Nephron (organoid): ENCODE results near the gene CKS1B.

Source experiments
- H3K27ac Mint-ChIP-seq, 3 experiments: 2 replicates each; pipeline ENCODE4 v1.8.0; 2020; ENCODE audit warnings: mixed read lengths in 3 of 3, mild to moderate bottlenecking in 2 of 3, moderate library complexity in 1 of 3
- H3K27me3 Mint-ChIP-seq: 2 replicates; pipeline ENCODE4 v1.8.0; 2021; ENCODE audit warnings: low read depth, mild to moderate bottlenecking, moderate library complexity, mixed read lengths
- H3K36me3 Mint-ChIP-seq: 2 replicates; pipeline ENCODE4 v1.8.0; 2020; ENCODE audit warnings: low read depth, mixed read lengths
- H3K4me1 Mint-ChIP-seq: 2 replicates; pipeline ENCODE4 v1.8.0; 2020; ENCODE audit warnings: mixed read lengths
- H3K4me3 Mint-ChIP-seq, 3 experiments: 2 replicates each; pipeline ENCODE4 v1.8.0; 2020; ENCODE audit warnings: mild to moderate bottlenecking in 3 of 3, mixed read lengths in 3 of 3, moderate library complexity in 2 of 3
- H3K9me3 Mint-ChIP-seq: 2 replicates; pipeline ENCODE4 v1.8.0; 2020; ENCODE audit warnings: mixed read lengths
- CTCF ChIP-seq, 3 experiments: fragments of 200-600 bp; sonication (generic); IDR thresholded peaks; one replicate each; pipeline ENCODE4 v1.5.0; 2021; ENCODE audit warnings: antibody characterized with exemption in 3 of 3; ENCODE audit not compliant: unreplicated experiment in 3 of 3

Gene CKS1B

GRCh38 chr1:155003766-155004351 lies 29.4 kb downstream of the CKS1B start:
- H3K9me3 Mint-ChIP-seq: no peaks in the 10 kb centered on the region
- peak overlapping the region; percentile 69 to 91 (median 79) for H3K27ac Mint-ChIP-seq
- no peaks in the 10 kb centered on the region for H3K27me3 Mint-ChIP-seq
- no peaks in the 10 kb centered on the region for H3K36me3 Mint-ChIP-seq
- no peak for TF ChIP-seq CTCF (IDR thresholded peaks at IDR 0.05; ENCODE audit: unreplicated experiment in 3 of 3)
- peak overlapping the region; percentile 92 to 96 (median 92) for H3K4me3 Mint-ChIP-seq
- peaks cover 24% of the 10 kb centered on the region for H3K4me1 Mint-ChIP-seq

- H3K4me1 Mint-ChIP-seq: peaks cover 20% of the 10 kb centered on the region
- TF ChIP-seq CTCF (IDR thresholded peaks at IDR 0.05; ENCODE audit: unreplicated experiment in 3 of 3): no peak
- peak overlapping the region; percentile 69 to 79 (median 79) for H3K27ac Mint-ChIP-seq
- H3K9me3 Mint-ChIP-seq: no peaks in the 10 kb centered on the region
- peak overlapping the region; percentile 82 to 92 (median 87) for H3K4me3 Mint-ChIP-seq
- H3K27me3 Mint-ChIP-seq: no peaks in the 10 kb centered on the region
- no peaks in the 10 kb centered on the region for H3K36me3 Mint-ChIP-seq
Measured at GRCh38 chr1:155004352-155005075, 30.0 kb downstream of the CKS1B start.

DNA sequence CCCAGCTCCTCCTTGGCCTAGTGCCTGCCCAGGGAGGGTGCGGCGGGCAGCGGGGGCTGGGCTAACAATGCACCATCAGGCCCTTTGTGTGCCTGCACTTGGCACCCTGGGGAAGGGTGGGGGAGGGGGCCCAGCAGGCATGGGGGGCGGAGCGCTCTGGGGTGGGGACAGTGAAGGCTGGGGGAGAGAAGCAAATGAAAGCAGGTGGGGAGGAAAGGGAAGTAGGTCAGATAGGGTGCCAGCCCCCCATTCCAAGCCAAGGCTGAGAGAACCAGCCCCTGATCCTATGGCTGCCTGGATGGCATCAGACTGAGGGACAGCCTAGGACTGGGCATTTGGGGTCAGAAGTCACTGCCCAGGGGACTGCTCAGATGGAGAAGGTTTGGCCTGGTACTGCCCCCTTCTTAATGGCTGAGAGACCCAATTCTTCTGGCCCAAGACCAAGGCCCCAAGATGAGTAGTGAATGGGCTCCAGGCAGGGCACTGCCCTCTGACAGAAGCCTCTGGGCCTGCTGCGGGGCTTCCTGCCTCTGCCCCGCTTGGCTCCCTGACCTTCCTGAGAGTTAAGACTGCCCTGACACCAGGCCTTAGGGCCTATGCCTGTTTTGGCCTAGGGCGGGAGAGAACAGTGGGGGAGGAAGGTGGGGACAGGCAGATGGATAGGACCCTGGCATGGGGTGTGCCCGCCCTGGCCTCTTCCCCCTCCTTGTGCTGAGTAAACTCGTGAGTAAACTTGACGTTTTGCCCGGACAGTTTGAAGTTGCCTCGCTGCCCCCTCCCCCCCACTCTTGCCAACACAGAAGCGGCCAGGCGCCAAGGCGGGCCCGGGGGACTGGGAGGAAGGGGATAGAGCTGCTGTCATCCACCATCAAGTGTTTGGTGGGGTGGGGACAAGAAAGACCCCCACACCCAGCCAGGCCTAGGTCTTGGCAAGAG lies 30.9 kb downstream of the CKS1B start:
- H3K9me3 Mint-ChIP-seq: no peaks in the 10 kb centered on the region
- H3K27ac Mint-ChIP-seq: no peak overlapping the region
- H3K36me3 Mint-ChIP-seq: no peaks in the 10 kb centered on the region
- H3K4me1 Mint-ChIP-seq: peaks cover 18% of the 10 kb centered on the region
- peak overlapping the region; percentile 15 to 48 (median 47) for H3K4me3 Mint-ChIP-seq
- H3K27me3 Mint-ChIP-seq: no peaks in the 10 kb centered on the region
- TF ChIP-seq CTCF (IDR thresholded peaks at IDR 0.05; ENCODE audit: unreplicated experiment in 3 of 3): no peak

GRCh38 chr1:155006601-155007101 lies 32.2 kb downstream of the CKS1B start:
- H3K27ac Mint-ChIP-seq: peak overlapping the region; percentile 11 to 47 (median 11)

More at GRCh38 chr1:155006601-155007101, 32.2 kb downstream of the CKS1B start:
- TF ChIP-seq CTCF (IDR thresholded peaks at IDR 0.05; ENCODE audit: unreplicated experiment in 3 of 3): no peak
- Mint-ChIP-seq H3K4me1 (peaks cover 18% of the 10 kb centered on the region), H3K9me3 (no peaks in the 10 kb centered on the region), H3K4me3 (peak overlapping the region; percentile 57 to 73 (median 70)), H3K36me3 (no peaks in the 10 kb centered on the region), H3K27me3 (no peaks in the 10 kb centered on the region)
